Activated B cell treated with CpG ODN at 0.5 μM for 24 hours (primary cell): ENCODE data around the gene TOPORS. TPM values are rescaled to one million over a fixed set of nuclear protein-coding genes. Genes with fewer than 3 reads are reported as not detected.

Source experiments
- ATAC-seq: fragments of 200-7000 bp; cut with Tn5 transposase; one replicate; pipeline ENCODE4 v1.10.0; 2021; ENCODE audit warnings: low read depth, mild to moderate bottlenecking, moderate library complexity
- CTCF ChIA-PET: fragments of 350-600 bp; sonication (Branson Sonifier 250); formaldehyde crosslinking; loops from one replicate; lab custom pipeline; 2021; ENCODE audit warnings: antibody characterized with exemption; lab: Charles Lee
- POLR2A ChIA-PET: fragments of 350-600 bp; sonication (Branson Sonifier 250); formaldehyde crosslinking; loops from one replicate; lab custom pipeline; 2021; ENCODE audit warnings: antibody characterized with exemption; lab: Charles Lee
- DNase-seq: peaks from one replicate; pipeline ENCODE4 v3.0.0; 2022
- H3K27ac Mint-ChIP-seq: one replicate; pipeline ENCODE4 v1.8.0; 2020; ENCODE audit warnings: mixed read lengths
- H3K27me3 Mint-ChIP-seq: one replicate; pipeline ENCODE4 v1.8.0; 2021; ENCODE audit warnings: mixed read lengths
- H3K36me3 Mint-ChIP-seq: one replicate; pipeline ENCODE4 v1.8.0; 2021; ENCODE audit warnings: low read depth, mixed read lengths
- H3K4me1 Mint-ChIP-seq: one replicate; pipeline ENCODE4 v1.8.0; 2021; ENCODE audit warnings: mixed read lengths
- H3K4me3 Mint-ChIP-seq: one replicate; pipeline ENCODE4 v1.8.0; 2020; ENCODE audit warnings: mild to moderate bottlenecking, mixed read lengths
- H3K9me3 Mint-ChIP-seq: one replicate; pipeline ENCODE4 v1.8.0; 2020; ENCODE audit warnings: mixed read lengths
- CTCF ChIP-seq: fragments of 200-600 bp; IDR thresholded peaks from one replicate; pipeline ENCODE4 v1.8.0; 2022; ENCODE audit warnings: antibody characterized with exemption, mild to moderate bottlenecking
- intact Hi-C: fragments of 100-400 bp; cut with micrococcal nuclease; formaldehyde crosslinking; loops from one replicate; pipeline ENCODE4 v1.15.1; 2024
- total RNA-seq: library from RNA; stranded (reverse); gene quantifications from 2 replicates; pipeline ENCODE4 v1.2.3, GENCODE V29; 2022

TOPORS gene
- total RNA-seq, 1 donor from 2014 or later = 15.6 TPM

GRCh38 chr9:32590476-32590875 is 38.1 kb upstream of the TOPORS start:
- Mint-ChIP-seq H3K4me1 (no peaks in the 10 kb centered on the region), H3K36me3 (no peaks in the 10 kb centered on the region), H3K4me3 (no peak overlapping the region), H3K9me3 (no peaks in the 10 kb centered on the region), H3K27ac (no peak overlapping the region), H3K27me3 (peaks cover 18% of the 10 kb centered on the region)
- DNase-seq (no peak), ATAC-seq (no peak)
- intact Hi-C loops = no loop called here
- no peak for TF ChIP-seq CTCF
- CTCF ChIA-PET = interaction anchor here (0.8 to 4.4 kb wide), 6 partner anchors 8 to 377 kb away, joined by 4 to 33 read pairs (median 10); no protein-coding TSS in a partner anchor
- POLR2A ChIA-PET = no interaction called here

GRCh38 chr9:32589083-32589723 is 36.8 kb upstream of the TOPORS start:
- no peaks in the 10 kb centered on the region for H3K9me3 Mint-ChIP-seq
- no peak for DNase-seq
- ChIA-PET POLR2A (interaction anchor here (1.0 kb wide), 1 partner anchor 379 kb away, joined by 3 read pairs; no protein-coding TSS in a partner anchor), CTCF (interaction anchor here (0.6 to 4.4 kb wide), 8 partner anchors 9 to 379 kb away, joined by 3 to 33 read pairs (median 4); no protein-coding TSS in a partner anchor)
- H3K36me3 Mint-ChIP-seq = no peaks in the 10 kb centered on the region
- intact Hi-C loops = loop anchor here (1.0 kb wide), 2 partner anchors 114 to 379 kb away; no protein-coding TSS in a partner anchor
- no peaks in the 10 kb centered on the region for H3K4me1 Mint-ChIP-seq
- peaks cover 23% of the 10 kb centered on the region for H3K27me3 Mint-ChIP-seq
- H3K27ac Mint-ChIP-seq = no peak overlapping the region
- H3K4me3 Mint-ChIP-seq = no peak overlapping the region
- no peak for TF ChIP-seq CTCF
- no peak for ATAC-seq

- DNase-seq = no peak
- TF ChIP-seq CTCF = no peak
- intact Hi-C loops = no loop called here
- H3K36me3 Mint-ChIP-seq = no peaks in the 10 kb centered on the region
- ATAC-seq = no peak
- H3K27me3 Mint-ChIP-seq = peaks cover 23% of the 10 kb centered on the region
- no peak overlapping the region for H3K27ac Mint-ChIP-seq
- H3K9me3 Mint-ChIP-seq = no peaks in the 10 kb centered on the region
- H3K4me1 Mint-ChIP-seq = no peaks in the 10 kb centered on the region
- CTCF ChIA-PET = interaction anchor here (0.6 to 4.4 kb wide), 5 partner anchors 8 to 554 kb away, joined by 5 to 33 read pairs (median 15); no protein-coding TSS in a partner anchor
- POLR2A ChIA-PET = no interaction called here
- H3K4me3 Mint-ChIP-seq = no peak overlapping the region
Observed at GRCh38 chr9:32587901-32588300, 35.5 kb upstream of the TOPORS start.

GRCh38 chr9:32584784-32585183 is 32.4 kb upstream of the TOPORS start:
- Mint-ChIP-seq H3K27me3 (peaks cover 21% of the 10 kb centered on the region), H3K36me3 (no peaks in the 10 kb centered on the region), H3K4me1 (no peaks in the 10 kb centered on the region), H3K4me3 (no peak overlapping the region), H3K9me3 (no peaks in the 10 kb centered on the region), H3K27ac (no peak overlapping the region)
- DNase-seq (no peak), ATAC-seq (no peak)
- ChIA-PET POLR2A (no interaction called here), CTCF (interaction anchor here (3.6 kb wide), 1 partner anchor 206 kb away, joined by 27 read pairs; no protein-coding TSS in a partner anchor)
- TF ChIP-seq CTCF = no peak
- intact Hi-C loops = no loop called here

GRCh38 chr9:32581512-32582143 is 29.2 kb upstream of the TOPORS start:
- DNase-seq (no peak), ATAC-seq (peak; percentile 47)
- Mint-ChIP-seq H3K9me3 (no peaks in the 10 kb centered on the region), H3K36me3 (no peaks in the 10 kb centered on the region), H3K4me3 (no peak overlapping the region), H3K4me1 (no peaks in the 10 kb centered on the region), H3K27ac (no peak overlapping the region), H3K27me3 (peaks cover 27% of the 10 kb centered on the region)
- ChIA-PET POLR2A (no interaction called here), CTCF (interaction anchor here (1.1 to 12.2 kb wide), 11 partner anchors 7 to 645 kb away, joined by 3 to 440 read pairs (median 4); partner anchors contain the start of gene ACO1)
- no peak for TF ChIP-seq CTCF
- intact Hi-C loops = loop anchor here (1.0 kb wide), 1 partner anchor 387 kb away; no protein-coding TSS in a partner anchor
